Measurements from ENCODE around the gene FOSL1.
A peak's percentile ranks its signal among the peaks of the same experiment; 100 is the strongest.
"Not testable (repeated sequence)": the region's sequence is repeated elsewhere in the genome, so short reads cannot be mapped to it uniquely, and the experiment has no call there.

FOSL1 gene

GRCh38 chr11:65896034-65896999 lies 3.9 kb downstream of the FOSL1 start:
- DNase-seq (ENCODE audit: low read depth in 2 of 3, low spot score in 2 of 3): no peak

GRCh38 chr11:65895482-65895981 lies 4.7 kb downstream of the FOSL1 start:
- no peak for DNase-seq (ENCODE audit: low read depth in 2 of 3, low spot score in 2 of 3)

- no peak for DNase-seq (ENCODE audit: low read depth in 2 of 3, low spot score in 2 of 3)
These were observed 6.1 kb downstream of the FOSL1 start for GRCh38 chr11:65894034-65894591.

- no peak for DNase-seq (ENCODE audit: low read depth in 2 of 3, low spot score in 2 of 3)
These were observed 7.4 kb downstream of the FOSL1 start for GRCh38 chr11:65892661-65893317.

GRCh38 chr11:65892137-65892540 lies 8.0 kb downstream of the FOSL1 start:
- not testable (repeated sequence) for DNase-seq (ENCODE audit: low read depth in 2 of 3, low spot score in 2 of 3)

- DNase-seq (ENCODE audit: low read depth in 2 of 3, low spot score in 2 of 3): no peak
These were observed 8.7 kb downstream of the FOSL1 start for GRCh38 chr11:65891219-65892136.

- peak; percentile 95 to 99 (median 97) for DNase-seq (ENCODE audit: low read depth in 2 of 3, low spot score in 2 of 3)
These were observed 9.6 kb downstream of the FOSL1 start, which contains the start of gene CCDC85B for GRCh38 chr11:65890324-65891218. TSS of gene CCDC85B (plus strand) at chr11:65890673. CDS start at chr11:65890784, 111 bp downstream.

GRCh38 chr11:65888163-65888814 lies 11.9 kb downstream of the FOSL1 start, which contains the start of gene FIBP:
TSS of gene FIBP (minus strand) at chr11:65888471. CDS start at chr11:65888418, 53 bp downstream.
- peak; percentile 89 to 93 (median 93) for DNase-seq (ENCODE audit: low read depth in 2 of 3, low spot score in 2 of 3)

- no peak for DNase-seq (ENCODE audit: low read depth in 2 of 3, low spot score in 2 of 3)
These were observed 12.4 kb downstream of the FOSL1 start for GRCh38 chr11:65887723-65888162.

GRCh38 chr11:65886826-65887722 lies 13.1 kb downstream of the FOSL1 start:
- DNase-seq (ENCODE audit: low read depth in 2 of 3, low spot score in 2 of 3): no peak

GRCh38 chr11:65885808-65886536 lies 14.2 kb downstream of the FOSL1 start:
- DNase-seq (ENCODE audit: low read depth in 2 of 3, low spot score in 2 of 3): no peak

GRCh38 chr11:65885231-65885630 lies 15.0 kb downstream of the FOSL1 start:
- no peak for DNase-seq (ENCODE audit: low read depth in 2 of 3, low spot score in 2 of 3)

GRCh38 chr11:65884716-65885092 lies 15.5 kb downstream of the FOSL1 start:
- peak in 2 of 3 experiments; percentile 62 for DNase-seq (ENCODE audit: low read depth in 2 of 3, low spot score in 2 of 3)

- no peak for DNase-seq (ENCODE audit: low read depth in 2 of 3, low spot score in 2 of 3)
These were observed 16.1 kb downstream of the FOSL1 start for GRCh38 chr11:65883786-65884715.

GRCh38 chr11:65883058-65883761 lies 17.0 kb downstream of the FOSL1 start:
- DNase-seq (ENCODE audit: low read depth in 2 of 3, low spot score in 2 of 3): no peak
